ENCODE measurements around the gene SH2D3A. TPM values are rescaled to one million over a fixed set of nuclear protein-coding genes. Genes with fewer than 3 reads are reported as not detected.

Gene SH2D3A
- polyA plus RNA-seq, 3 donors: 0.45 to 14.4 (median 2.1) TPM

Other genes with a start within 250 kb of the SH2D3A start
- gene TNFSF9, start 236.4 kb downstream of the SH2D3A start, polyA plus RNA-seq: 1 to 10 TPM in 1 of 3 donors, under 1 TPM in 2; 0.09 to 1.5 (median 0.83) TPM
- gene CD70, start 176.3 kb downstream of the SH2D3A start, polyA plus RNA-seq: 1 to 10 TPM in 1 of 3 donors, under 1 TPM in 1, not detected in 1; 0.22 to 1.0 TPM
- gene TNFSF14, start 97.3 kb downstream of the SH2D3A start, polyA plus RNA-seq: 10 to 100 TPM in 1 of 3 donors, 1 to 10 TPM in 2; 2.1 to 12.6 (median 4.4) TPM
- 100 to 1,000 TPM; 538 to 982 (median 581) TPM for gene C3, start 46.8 kb downstream of the SH2D3A start, polyA plus RNA-seq
- gene GPR108, start 29.9 kb downstream of the SH2D3A start, polyA plus RNA-seq: 10 to 100 TPM; 52.4 to 76.6 (median 66.4) TPM
- 100 to 1,000 TPM in 2 of 3 donors, 10 to 100 TPM in 1; 28.6 to 149 (median 112) TPM for gene TRIP10, start 27.8 kb downstream of the SH2D3A start, polyA plus RNA-seq
- gene VAV1, start 5.3 kb upstream of the SH2D3A start, polyA plus RNA-seq: 1 to 10 TPM; 1.2 to 6.3 (median 6.0) TPM
- gene ADGRE1, start 120.1 kb upstream of the SH2D3A start, polyA plus RNA-seq: 1 to 10 TPM in 1 of 3 donors, under 1 TPM in 2; 0.11 to 1.4 (median 0.13) TPM

All from adipose tissue (tissue), 3 donors.